ENCODE measurements around the gene TIMMDC1.
"Not testable (repeated sequence)": the region's sequence is repeated elsewhere in the genome, so short reads cannot be mapped to it uniquely, and the experiment has no call there.

TIMMDC1 gene

DNA sequence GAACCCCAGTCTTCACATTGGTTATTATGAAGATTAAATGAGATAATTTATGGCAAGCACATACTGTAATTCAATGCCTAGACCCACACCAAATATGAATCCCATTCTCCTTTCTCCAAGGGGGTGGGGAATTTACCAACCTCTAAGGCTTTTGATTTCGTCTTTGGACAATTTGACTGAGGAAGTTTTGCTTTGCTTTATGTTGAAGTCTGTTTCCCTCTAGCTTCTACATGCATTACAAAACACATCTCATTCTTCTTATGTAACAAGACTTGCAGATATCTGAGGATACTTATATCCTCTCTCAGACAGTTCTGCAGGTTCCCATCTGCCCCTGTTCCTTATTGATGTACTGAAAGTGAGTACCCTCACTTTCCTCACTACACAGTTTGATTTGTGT, 48.9 kb downstream of the TIMMDC1 start:
- no peak overlapping the region for H3K4me3 ChIP-seq (ENCODE audit: control insufficient read depth, low read depth, low read length)
- DNase-seq (ENCODE audit: low read depth), result no peak
- TF ChIP-seq, protein P1, sequence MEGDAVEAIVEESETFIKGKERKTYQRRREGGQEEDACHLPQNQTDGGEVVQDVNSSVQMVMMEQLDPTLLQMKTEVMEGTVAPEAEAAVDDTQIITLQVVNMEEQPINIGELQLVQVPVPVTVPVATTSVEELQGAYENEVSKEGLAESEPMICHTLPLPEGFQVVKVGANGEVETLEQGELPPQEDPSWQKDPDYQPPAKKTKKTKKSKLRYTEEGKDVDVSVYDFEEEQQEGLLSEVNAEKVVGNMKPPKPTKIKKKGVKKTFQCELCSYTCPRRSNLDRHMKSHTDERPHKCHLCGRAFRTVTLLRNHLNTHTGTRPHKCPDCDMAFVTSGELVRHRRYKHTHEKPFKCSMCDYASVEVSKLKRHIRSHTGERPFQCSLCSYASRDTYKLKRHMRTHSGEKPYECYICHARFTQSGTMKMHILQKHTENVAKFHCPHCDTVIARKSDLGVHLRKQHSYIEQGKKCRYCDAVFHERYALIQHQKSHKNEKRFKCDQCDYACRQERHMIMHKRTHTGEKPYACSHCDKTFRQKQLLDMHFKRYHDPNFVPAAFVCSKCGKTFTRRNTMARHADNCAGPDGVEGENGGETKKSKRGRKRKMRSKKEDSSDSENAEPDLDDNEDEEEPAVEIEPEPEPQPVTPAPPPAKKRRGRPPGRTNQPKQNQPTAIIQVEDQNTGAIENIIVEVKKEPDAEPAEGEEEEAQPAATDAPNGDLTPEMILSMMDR (IDR thresholded peaks at IDR 0.05; ENCODE audit: control insufficient read depth, insufficient read depth, low read depth, low read length, missing control alignments), result no peak

DNA sequence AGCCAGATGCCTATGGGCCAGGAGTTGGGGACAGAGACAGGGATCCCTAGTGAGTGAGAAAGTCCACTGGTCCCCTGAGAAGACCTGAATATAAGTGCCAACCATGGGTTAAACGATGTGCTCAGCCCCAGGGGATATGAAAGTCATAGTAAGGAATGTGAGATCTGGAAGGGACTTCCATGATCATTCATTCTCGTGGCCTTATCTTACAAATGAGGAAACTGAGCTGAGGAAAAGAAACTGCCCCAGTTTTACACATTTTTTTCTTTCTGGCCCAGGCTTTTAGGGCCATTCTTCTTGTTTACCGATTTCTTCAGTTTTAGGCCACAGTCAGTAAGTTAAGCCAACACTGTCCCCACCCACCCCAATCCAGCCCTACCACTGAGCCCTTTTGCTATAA, 50.0 kb downstream of the TIMMDC1 start:
- no peak overlapping the region for H3K4me3 ChIP-seq (ENCODE audit: control insufficient read depth, low read depth, low read length)
- DNase-seq (ENCODE audit: low read depth), result no peak
- TF ChIP-seq, protein P1 (IDR thresholded peaks at IDR 0.05; ENCODE audit: control insufficient read depth, insufficient read depth, low read depth, low read length, missing control alignments), result no peak

DNA sequence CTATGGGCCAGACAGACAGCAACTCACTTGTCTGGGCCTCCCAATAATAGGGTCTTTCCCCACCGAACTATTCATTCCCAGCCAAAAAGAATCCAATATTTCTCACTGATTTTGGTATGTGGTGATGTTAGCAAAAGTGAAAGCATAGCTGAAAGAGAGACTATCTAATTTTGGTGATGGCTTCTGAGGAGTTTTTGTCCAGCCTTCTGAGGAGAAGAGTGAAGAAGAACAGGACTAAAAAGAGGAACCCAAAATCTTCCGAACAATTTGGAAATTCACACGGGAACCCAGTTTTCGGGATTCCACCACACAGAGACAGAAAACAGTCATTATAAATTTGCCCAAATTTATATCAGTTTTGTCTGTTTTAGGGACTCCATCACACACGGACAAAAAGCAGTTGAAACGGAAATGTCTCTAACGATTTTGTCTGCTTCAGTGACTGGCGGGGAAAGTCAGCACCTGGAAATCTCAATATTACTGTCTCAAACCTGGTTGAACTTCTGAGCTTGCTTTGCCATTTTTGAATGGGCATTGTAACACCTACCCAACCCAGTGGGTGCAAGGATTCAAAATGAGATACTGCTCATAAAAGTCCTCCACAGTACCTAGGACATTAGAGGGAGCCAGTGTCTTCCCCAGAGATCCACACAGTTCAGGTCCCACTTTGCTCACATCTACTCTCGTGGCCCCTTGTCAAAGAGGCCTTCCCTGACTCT, 52.0 kb downstream of the TIMMDC1 start:
- H3K4me3 ChIP-seq (ENCODE audit: control insufficient read depth, low read depth, low read length), result no peak overlapping the region
- TF ChIP-seq, protein P1 (IDR thresholded peaks at IDR 0.05; ENCODE audit: control insufficient read depth, insufficient read depth, low read depth, low read length, missing control alignments), result no peak
- no peak for DNase-seq (ENCODE audit: low read depth)

DNA sequence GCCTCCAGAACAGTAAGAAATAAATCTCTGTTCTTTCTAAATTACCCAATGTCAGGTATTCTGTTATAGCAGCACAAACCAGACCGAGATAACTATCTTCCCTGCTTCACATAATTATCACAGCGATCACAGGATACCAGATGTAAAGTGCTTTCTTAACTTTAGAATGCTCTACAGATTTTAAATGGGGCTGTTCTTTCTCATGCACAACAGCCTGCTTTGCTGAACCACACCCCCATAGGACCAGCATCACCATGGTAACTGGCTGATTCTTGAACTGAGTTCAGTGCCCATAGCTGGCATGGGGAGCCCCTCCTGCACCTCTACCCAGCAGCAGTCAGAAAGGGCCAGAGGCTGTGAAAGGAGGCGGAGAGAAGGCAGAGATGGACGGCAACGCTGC, 53.3 kb downstream of the TIMMDC1 start:
- no peak for DNase-seq (ENCODE audit: low read depth)
- no peak overlapping the region for H3K4me3 ChIP-seq (ENCODE audit: control insufficient read depth, low read depth, low read length)
- TF ChIP-seq, protein P1 (IDR thresholded peaks at IDR 0.05; ENCODE audit: control insufficient read depth, insufficient read depth, low read depth, low read length, missing control alignments), result no peak

DNA sequence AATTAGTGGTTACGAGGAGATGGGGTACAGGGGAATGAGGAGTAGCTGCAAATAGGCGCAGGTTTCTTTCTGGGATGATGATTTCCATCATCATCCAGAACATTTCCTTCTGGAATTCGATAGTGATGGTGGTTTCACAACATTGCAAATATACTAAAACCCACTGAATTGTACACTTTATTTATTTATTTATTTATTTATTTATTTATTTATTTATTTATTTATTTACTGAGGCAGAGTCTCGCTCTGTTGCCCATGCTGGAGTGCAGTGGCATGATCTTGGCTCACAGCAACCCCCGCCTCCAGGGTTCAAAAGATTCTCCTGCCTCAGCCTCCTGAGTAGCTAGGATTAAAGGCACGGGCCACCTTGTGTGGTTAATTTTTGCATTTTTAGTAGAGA, 54.6 kb downstream of the TIMMDC1 start:
- not testable (repeated sequence) for H3K4me3 ChIP-seq (ENCODE audit: control insufficient read depth, low read depth, low read length); DNase-seq (ENCODE audit: low read depth)

DNA sequence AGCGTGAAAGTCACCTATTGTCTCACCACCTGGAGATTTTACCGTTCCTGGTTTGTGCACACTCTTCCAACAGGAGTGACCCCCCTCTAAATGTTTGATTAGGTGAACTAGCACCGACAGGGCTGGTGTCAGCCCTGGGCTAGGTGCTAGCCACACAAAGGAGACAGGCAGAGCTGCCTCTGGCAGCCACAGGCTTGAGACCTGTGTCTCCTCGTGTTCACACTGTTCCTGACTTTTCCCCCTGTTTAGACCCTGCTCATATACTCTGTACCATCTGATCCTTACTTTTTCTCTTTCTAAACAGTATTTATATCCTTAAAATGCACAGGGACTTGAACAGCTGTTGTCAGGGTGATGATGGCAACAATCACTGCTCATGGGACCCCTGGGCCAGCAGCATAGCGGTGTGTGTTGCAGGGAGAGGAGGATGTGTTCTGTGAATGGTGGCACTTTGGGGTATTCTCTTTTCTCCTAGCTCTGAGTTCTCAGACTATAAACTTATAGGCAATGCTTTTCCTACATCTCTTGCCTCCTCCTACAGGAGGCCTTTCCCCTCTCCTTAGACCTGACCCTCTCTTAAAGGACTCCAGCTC, 55.6 kb downstream of the TIMMDC1 start:
- DNase-seq (ENCODE audit: low read depth), result no peak
- TF ChIP-seq, protein P1 (IDR thresholded peaks at IDR 0.05; ENCODE audit: control insufficient read depth, insufficient read depth, low read depth, low read length, missing control alignments), result no peak
- H3K4me3 ChIP-seq (ENCODE audit: control insufficient read depth, low read depth, low read length), result no peak overlapping the region

DNA sequence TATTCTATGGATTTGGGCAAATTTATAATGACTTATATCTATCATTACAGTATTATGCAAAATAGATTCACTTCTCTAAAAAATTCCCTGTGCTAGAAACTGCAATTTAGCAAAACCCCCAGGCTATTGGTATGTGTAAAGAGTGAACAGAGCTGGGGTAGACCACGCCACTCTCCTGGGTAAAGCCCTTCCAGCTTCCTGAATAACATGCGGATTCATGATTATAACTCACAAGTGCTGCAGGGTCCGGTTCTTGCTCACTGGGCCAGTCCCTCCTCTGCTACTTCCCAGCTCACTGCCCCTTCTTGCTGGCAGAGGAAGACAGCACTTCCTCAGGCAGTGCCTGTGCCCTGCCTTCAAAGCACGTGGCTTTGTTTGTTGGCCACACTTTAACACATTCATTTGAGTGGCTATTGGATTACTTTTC, 57.0 kb downstream of the TIMMDC1 start:
- TF ChIP-seq, protein P1 (IDR thresholded peaks at IDR 0.05; ENCODE audit: control insufficient read depth, insufficient read depth, low read depth, low read length, missing control alignments), result no peak
- no peak overlapping the region for H3K4me3 ChIP-seq (ENCODE audit: control insufficient read depth, low read depth, low read length)
- DNase-seq (ENCODE audit: low read depth), result no peak

All from AG09309 (cell line).